Endothelial cell of umbilical vein (primary cell): Measurements from ENCODE around the gene PRR5L. TPM values are rescaled to one million over a fixed set of nuclear protein-coding genes. Genes with fewer than 3 reads are reported as not detected.

Experiments
- BruUV-seq: library from RNA; stranded (reverse); fragments of 400-500 nt; replicated peaks from 2 replicates; lab custom pipeline; 2021; lab: Mats Ljungman, UMichigan
- CTCF ChIA-PET: fragments of 300-600, 350-600 bp; sonication (Branson Sonifier 250); formaldehyde crosslinking; loops from one replicate; lab custom pipeline; 2021; ENCODE audit warnings: antibody characterized with exemption, inconsistent platforms; lab: Charles Lee
- POLR2A ChIA-PET: fragments of 300-600, 350-600 bp; sonication (Branson Sonifier 250); formaldehyde crosslinking; loops from one replicate; lab custom pipeline; 2021; ENCODE audit warnings: antibody characterized with exemption, inconsistent platforms; lab: Charles Lee
- DNase-seq: peaks from one replicate; pipeline ENCODE4 v3.0.0-alpha.2; 2011; ENCODE audit warnings: low read depth, low spot score
- FAIRE-seq: peaks from 2 replicates; lab custom pipeline; 2011; peaks lifted over from hg19 to GRCh38; lab: Jason Lieb, UNC
- H2AFZ ChIP-seq: 2 replicates; pipeline ENCODE4 v1.6.0; 2012; ENCODE audit warnings: low read depth, low read length, control low read depth, inconsistent platforms
- H3K27ac ChIP-seq: 2 replicates; pipeline ENCODE4 v1.5.1; 2011; ENCODE audit warnings: low read depth, mild to moderate bottlenecking, control low read depth, low read length, moderate library complexity; ENCODE audit not compliant: insufficient read depth
- H3K27me3 ChIP-seq, 2 experiments: 2 replicates each; pipeline versions ENCODE4 v1.6.0 to v1.6.1; 2011; ENCODE audit warnings: low read length in 2 of 2, mixed read lengths in 1 of 2; ENCODE audit not compliant: control insufficient read depth in 2 of 2, insufficient read depth in 2 of 2
- H3K36me3 ChIP-seq, 2 experiments: 2 replicates in 1 of 2; 3 replicates in 1 of 2; pipeline ENCODE4 v1.5.1; 2011; ENCODE audit warnings: low read length in 2 of 2, mild to moderate bottlenecking in 1 of 2, moderate library complexity in 1 of 2; ENCODE audit not compliant: control insufficient read depth in 2 of 2, insufficient read depth in 2 of 2; ENCODE audit errors: extremely low read depth in 1 of 2
- H3K4me1 ChIP-seq: 3 replicates; pipeline ENCODE4 v1.5.1; 2011; ENCODE audit warnings: mild to moderate bottlenecking, low read length; ENCODE audit not compliant: control insufficient read depth, insufficient read depth; ENCODE audit errors: extremely low read depth
- H3K4me2 ChIP-seq: 2 replicates; pipeline ENCODE4 v1.6.1; 2011; ENCODE audit warnings: low read length, control low read depth, mixed read lengths; ENCODE audit not compliant: insufficient read depth
- H3K4me3 ChIP-seq, 3 experiments: fragments of 200-600 bp in 1 of 3; sonication (generic), shearing (Covaris generic) in 1 of 3; replicated peaks in 1 of 3; 2 replicates each; pipeline ENCODE4 v1.5.1; 2011 to 2016; ENCODE audit warnings: control low read depth in 3 of 3, low read length in 3 of 3, mild to moderate bottlenecking in 2 of 3, inconsistent platforms in 1 of 3, low read depth in 1 of 3, moderate library complexity in 1 of 3; ENCODE audit not compliant: insufficient read depth in 1 of 3
- H3K79me2 ChIP-seq: 2 replicates; pipeline ENCODE4 v1.6.0; 2012; ENCODE audit warnings: low read length, inconsistent platforms; ENCODE audit not compliant: control insufficient read depth, insufficient read depth
- H3K9ac ChIP-seq: replicated peaks from 2 replicates; pipeline ENCODE3; 2011; ENCODE audit warnings: low read length, control low read depth; ENCODE audit not compliant: insufficient read depth; ENCODE audit errors: extremely low read depth
- H3K9me1 ChIP-seq: replicated peaks from 3 replicates; pipeline ENCODE4 v1.6.0; 2011; ENCODE audit warnings: mild to moderate bottlenecking, low read length; ENCODE audit not compliant: control insufficient read depth, insufficient read depth; ENCODE audit errors: extremely low read depth
- H3K9me3 ChIP-seq: replicated peaks from 2 replicates; pipeline ENCODE4 v1.5.1; 2012; ENCODE audit warnings: low read length, inconsistent platforms; ENCODE audit not compliant: control insufficient read depth, insufficient read depth
- H4K20me1 ChIP-seq: replicated peaks from 2 replicates; pipeline ENCODE3; 2011; ENCODE audit warnings: mild to moderate bottlenecking, low read length; ENCODE audit not compliant: control insufficient read depth, insufficient read depth; ENCODE audit errors: extremely low read depth
- CTCF ChIP-seq, 2 donors: IDR thresholded peaks; 1 replicate in 1 of 2; 2 replicates in 1 of 2; pipeline ENCODE4 v1.5.1; 2011; ENCODE audit warnings: low read length in 2 of 2, mild to moderate bottlenecking in 2 of 2, moderate library complexity in 2 of 2, control low read depth in 1 of 2, inconsistent platforms in 1 of 2, low read depth in 1 of 2; ENCODE audit not compliant: insufficient read depth in 1 of 2; ENCODE audit errors: extremely low read depth in 1 of 2
- EZH2 ChIP-seq: IDR thresholded peaks from 2 replicates; pipeline ENCODE4 v1.6.1; 2012; ENCODE audit warnings: borderline replicate concordance, low read depth, mild to moderate bottlenecking, moderate library complexity, low read length, inconsistent platforms; ENCODE audit not compliant: severe bottlenecking
- FOS ChIP-seq: IDR thresholded peaks from 2 replicates; pipeline ENCODE4 v1.6.1; 2011; ENCODE audit warnings: mild to moderate bottlenecking, low read length, moderate library complexity, borderline replicate concordance; ENCODE audit not compliant: insufficient read depth
- GATA2 ChIP-seq: IDR thresholded peaks from 2 replicates; pipeline ENCODE4 v1.7.0; 2011; ENCODE audit warnings: low read depth, mild to moderate bottlenecking, moderate library complexity, mixed read lengths, low read length; ENCODE audit not compliant: insufficient read length, insufficient read depth
- JUN ChIP-seq: IDR thresholded peaks from 2 replicates; pipeline ENCODE4 v1.6.1; 2011; ENCODE audit warnings: borderline replicate concordance, low read depth; ENCODE audit not compliant: insufficient read length, insufficient read depth
- MAX ChIP-seq: IDR thresholded peaks from 2 replicates; pipeline ENCODE4 v1.6.1; 2011; ENCODE audit not compliant: insufficient read depth, insufficient read length
- MYC ChIP-seq: IDR thresholded peaks from one replicate; pipeline ENCODE4 v1.6.1; 2011; ENCODE audit warnings: mild to moderate bottlenecking, low read depth, low read length
- POLR2A ChIP-seq: IDR thresholded peaks from 2 replicates; pipeline ENCODE4 v1.6.1; 2012; ENCODE audit warnings: low read depth, mild to moderate bottlenecking, control low read depth, low read length
- POLR2AphosphoS5 ChIP-seq: IDR thresholded peaks from 2 replicates; pipeline ENCODE4 v1.6.1; 2012; ENCODE audit warnings: low read depth, mild to moderate bottlenecking, control low read depth, low read length, moderate library complexity; ENCODE audit not compliant: insufficient read depth
- dilution Hi-C: fragments of 300-500 bp; cut with MboI; formaldehyde crosslinking; loops from one replicate; pipeline ENCODE4 v1.15.0; 2019; ENCODE audit warnings: low sequenced_read_pairs; ENCODE audit not compliant: extremely low pct_ligation_motif_present
- intact Hi-C: fragments of 100-400 bp; cut with micrococcal nuclease; formaldehyde crosslinking; loops from one replicate; pipeline ENCODE4 v1.10.0; 2022
- polyA plus RNA-seq, 4 experiments: library from polyadenylated mRNA; depleted of rRNA in 3 of 4; stranded (reverse) in 3 of 4; unstranded in 1 of 4; fragments of >200 nt; gene quantifications; 2 replicates each; pipeline versions ENCODE4 v1.2.1 to v1.2.3, GENCODE V29; 2011 to 2012; ENCODE audit warnings: missing spikeins in 1 of 4
- total RNA-seq: library from RNA; stranded (reverse); gene quantifications from 2 replicates; pipeline ENCODE4 v1.2.3, GENCODE V29; 2021

The PRR5L gene
- total and polyA plus RNA-seq, 2 donors (not counting 3 experiments of a cell fraction or from before 2014, with no cell fraction given), result 2.5 to 6.1 TPM

- H3K27ac ChIP-seq, result no peak overlapping the region
- H4K20me1 ChIP-seq, result no peaks in the 10 kb centered on the region
- FAIRE-seq (no peak), DNase-seq (no peak)
- CTCF ChIA-PET, result interaction anchor here (1.2 to 1.9 kb wide), 3 partner anchors 27 to 101 kb away, joined by 3 to 7 read pairs (median 4); no protein-coding TSS in a partner anchor
- intact Hi-C loops, result no loop called here
- no peaks in the 10 kb centered on the region for H3K27me3 ChIP-seq
- no TSS peak for BruUV-seq
- H3K9me3 ChIP-seq, result no peaks in the 10 kb centered on the region
- H3K4me3 ChIP-seq, result no peak overlapping the region
- no peaks in the 10 kb centered on the region for H3K36me3 ChIP-seq
- H3K9ac ChIP-seq, result no peak overlapping the region
- dilution Hi-C loops, result no loop called here
- no peak overlapping the region for H3K4me2 ChIP-seq
- no peaks in the 10 kb centered on the region for H3K4me1 ChIP-seq
- POLR2A ChIA-PET, result no interaction called here
- H3K9me1 ChIP-seq, result no peaks in the 10 kb centered on the region
- H2AFZ ChIP-seq, result no peak overlapping the region
- TF ChIP-seq CTCF (IDR thresholded peaks at IDR 0.05; ENCODE audit: extremely low read depth in 1 of 2, insufficient read depth in 1 of 2, low read depth in 1 of 2, low read length in 2 of 2), result no peak
- no peak for TF ChIP-seq JUN
- no peak for TF ChIP-seq EZH2
- no peak for TF ChIP-seq POLR2AphosphoS5
- TF ChIP-seq MAX, result no peak
- no peak for TF ChIP-seq GATA2
- TF ChIP-seq POLR2A, result no peak
- no peak for TF ChIP-seq FOS
- no peak for TF ChIP-seq MYC
- H3K79me2 ChIP-seq, result no peaks in the 10 kb centered on the region
These were observed 98.0 kb downstream of the PRR5L start for GRCh38 chr11:36394056-36394455.
